K562 (cell line): ENCODE results near the gene TARP.

Experiments
- CREBBP ChIP-seq: IDR thresholded peaks from one replicate; pipeline ENCODE4 v1.6.1; 2012; ENCODE audit warnings: low read depth, mild to moderate bottlenecking, control low read depth, inconsistent platforms, low read length
- NBN ChIP-seq: fragments of 450-650 bp; IDR thresholded peaks from 2 replicates; pipeline ENCODE4 v1.6.1; 2016; ENCODE audit warnings: low read depth, mild to moderate bottlenecking
- PHB2 ChIP-seq: fragments of 450-650 bp; IDR thresholded peaks from 2 replicates; pipeline ENCODE4 v1.6.1; 2017; ENCODE audit warnings: low read depth
- RAD21 ChIP-seq, 2 experiments: fragments of 250-450 bp in 1 of 2; fragments of 450-650 bp in 1 of 2; sonication (Bioruptor Pico) in 1 of 2; formaldehyde crosslinking in 1 of 2; IDR thresholded peaks in 1 of 2; conservative IDR thresholded peaks in 1 of 2; 2 replicates each; pipeline versions ENCODE4 v1.4.0 to v1.8.0; 2020 to 2022; ENCODE audit warnings: mild to moderate bottlenecking in 2 of 2, moderate library complexity in 1 of 2
- RBM22 ChIP-seq: fragments of 200-400 bp; formaldehyde crosslinking; IDR thresholded peaks from 2 replicates; pipeline ENCODE4 v1.6.1; 2018; ENCODE audit warnings: low read length, low read depth; ENCODE audit not compliant: poor library complexity, severe bottlenecking
- SMARCC2 ChIP-seq: fragments of 450-650 bp; IDR thresholded peaks from 2 replicates; pipeline ENCODE4 v1.6.1; 2017; ENCODE audit warnings: antibody characterized with exemption, moderate library complexity, mild to moderate bottlenecking, low read depth
- TAF1 ChIP-seq: IDR thresholded peaks from 2 replicates; pipeline ENCODE4 v1.6.1; 2011; ENCODE audit warnings: mild to moderate bottlenecking, low read length, moderate library complexity; ENCODE audit not compliant: insufficient read depth, control insufficient read depth, severe bottlenecking; ENCODE audit errors: extremely low read depth
- ZNF445 ChIP-seq: fragments of 250-450 bp; sonication (Bioruptor Pico); IDR thresholded peaks from 2 replicates; pipeline ENCODE4 v1.4.0; 2020; ENCODE audit warnings: low read depth, mild to moderate bottlenecking, moderate library complexity
- TF ChIP-seq, protein P1 (sequence below), 3 experiments: IDR thresholded peaks in 2 of 3; conservative IDR thresholded peaks in 1 of 3; 2 replicates each; pipeline ENCODE4 v1.5.1; 2011 to 2012; ENCODE audit warnings: low read length in 3 of 3, mild to moderate bottlenecking in 3 of 3, control low read depth in 2 of 3, improper control_type of control experiment in 1 of 3, inconsistent platforms in 1 of 3, low read depth in 1 of 3, mixed read lengths in 1 of 3, moderate library complexity in 1 of 3; ENCODE audit not compliant: insufficient read depth in 2 of 3

- no peak for TF ChIP-seq SMARCC2
- TF ChIP-seq RBM22, result no peak
- TF ChIP-seq NBN, result no peak
- TF ChIP-seq, protein P1, sequence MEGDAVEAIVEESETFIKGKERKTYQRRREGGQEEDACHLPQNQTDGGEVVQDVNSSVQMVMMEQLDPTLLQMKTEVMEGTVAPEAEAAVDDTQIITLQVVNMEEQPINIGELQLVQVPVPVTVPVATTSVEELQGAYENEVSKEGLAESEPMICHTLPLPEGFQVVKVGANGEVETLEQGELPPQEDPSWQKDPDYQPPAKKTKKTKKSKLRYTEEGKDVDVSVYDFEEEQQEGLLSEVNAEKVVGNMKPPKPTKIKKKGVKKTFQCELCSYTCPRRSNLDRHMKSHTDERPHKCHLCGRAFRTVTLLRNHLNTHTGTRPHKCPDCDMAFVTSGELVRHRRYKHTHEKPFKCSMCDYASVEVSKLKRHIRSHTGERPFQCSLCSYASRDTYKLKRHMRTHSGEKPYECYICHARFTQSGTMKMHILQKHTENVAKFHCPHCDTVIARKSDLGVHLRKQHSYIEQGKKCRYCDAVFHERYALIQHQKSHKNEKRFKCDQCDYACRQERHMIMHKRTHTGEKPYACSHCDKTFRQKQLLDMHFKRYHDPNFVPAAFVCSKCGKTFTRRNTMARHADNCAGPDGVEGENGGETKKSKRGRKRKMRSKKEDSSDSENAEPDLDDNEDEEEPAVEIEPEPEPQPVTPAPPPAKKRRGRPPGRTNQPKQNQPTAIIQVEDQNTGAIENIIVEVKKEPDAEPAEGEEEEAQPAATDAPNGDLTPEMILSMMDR (IDR thresholded peaks at IDR 0.05 in 2 of 3, conservative IDR thresholded peaks at IDR 0.05 in 1 of 3; ENCODE audit: insufficient read depth in 2 of 3, low read depth in 1 of 3, low read length in 3 of 3), result no peak
- no peak for TF ChIP-seq CREBBP
- no peak for TF ChIP-seq ZNF445 (CRISPR knock-in tag)
- no peak for TF ChIP-seq RAD21 (CRISPR knock-in tag; conservative IDR thresholded peaks at IDR 0.05 in 1 of 2, IDR thresholded peaks at IDR 0.05 in 1 of 2)
- TF ChIP-seq TAF1, result no peak
- TF ChIP-seq PHB2, result no peak
Measured at GRCh38 chr7:38257350-38257677, 16.1 kb downstream of the TARP start.
